ENCODE results near the gene RASL10B.

DNA sequence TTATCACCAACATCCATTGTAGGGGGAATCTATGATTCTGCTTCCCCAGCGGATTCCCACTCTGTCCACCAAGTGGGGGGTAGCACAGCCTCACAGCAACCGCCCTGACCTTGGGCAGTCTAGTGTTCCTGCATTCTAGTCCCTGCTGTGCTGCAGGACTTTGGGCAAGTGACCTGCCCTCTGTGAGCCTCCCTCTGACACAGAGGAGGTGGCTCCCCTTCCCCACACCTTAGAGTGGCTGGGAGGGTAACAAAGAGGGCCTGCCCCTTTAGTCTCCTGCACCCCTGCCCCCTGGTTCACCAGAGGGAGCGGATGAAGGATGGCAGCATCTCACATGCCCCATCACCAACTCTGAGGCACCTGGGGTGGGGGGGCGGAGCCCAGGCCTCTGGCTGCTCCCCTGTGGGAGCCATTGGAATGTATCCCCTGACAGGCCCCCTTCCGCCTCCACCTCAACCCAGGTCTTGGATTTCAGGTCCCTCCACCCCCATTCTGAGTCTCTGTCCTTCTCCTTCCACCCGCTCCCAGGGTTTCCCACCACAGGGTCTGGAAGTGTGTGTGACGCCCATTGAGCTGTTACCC lies 11.5 kb downstream of the RASL10B start:
- TF ChIP-seq CTCF (IDR thresholded peaks at IDR 0.05) (no peak), POLR2A (IDR thresholded peaks at IDR 0.05) (no peak), EP300 (IDR thresholded peaks at IDR 0.05) (no peak), POLR2AphosphoS5 (IDR thresholded peaks at IDR 0.05) (no peak)

Measured in sigmoid colon (tissue), 4 donors.